ENCODE measurements around the gene LDLRAD3.
"Not testable (repeated sequence)": the region's sequence is repeated elsewhere in the genome, so short reads cannot be mapped to it uniquely, and the experiment has no call there.

LDLRAD3 gene

DNA sequence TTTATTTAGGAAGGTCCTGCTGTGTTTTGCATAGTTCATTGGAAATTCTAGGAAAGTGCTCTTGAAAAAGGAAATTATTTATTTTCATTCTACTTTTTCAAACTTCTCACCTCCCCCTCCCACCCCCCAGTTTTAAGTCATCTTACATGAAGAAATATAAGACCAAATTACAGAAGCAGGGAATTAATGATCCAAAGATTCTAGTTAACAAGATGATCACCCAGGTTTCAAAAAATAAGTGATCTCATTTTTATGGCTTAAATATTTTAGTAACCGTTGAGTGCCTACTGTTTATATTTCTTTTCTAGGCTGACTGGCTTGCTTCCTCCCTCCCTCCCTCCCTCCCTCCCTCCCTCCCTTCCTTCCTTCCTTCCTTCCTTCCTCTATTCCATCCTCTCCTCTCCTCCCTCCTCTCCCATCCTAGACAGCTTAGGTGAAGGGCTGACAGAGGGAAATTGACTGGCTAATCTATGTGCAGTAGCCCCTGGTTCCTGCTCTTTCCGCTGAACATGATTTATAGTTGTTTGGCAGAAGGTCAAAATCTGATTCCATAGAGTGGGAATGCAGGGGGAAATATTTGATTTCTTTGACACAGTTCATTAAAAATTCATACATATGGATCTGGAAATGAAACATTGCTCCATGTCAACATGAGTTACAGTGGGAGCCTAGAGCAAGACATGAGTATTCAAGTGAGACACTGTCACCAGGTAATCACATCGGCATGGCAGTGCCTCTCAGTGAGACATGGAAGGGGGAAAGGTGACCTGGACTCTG is 221.9 kb downstream of the LDLRAD3 start:
- in situ Hi-C loops (cut with MboI; ENCODE audit: low sequenced_read_pairs, unreplicated experiment), result no loop called here
- no peak for DNase-seq (ENCODE audit: low spot score)

DNA sequence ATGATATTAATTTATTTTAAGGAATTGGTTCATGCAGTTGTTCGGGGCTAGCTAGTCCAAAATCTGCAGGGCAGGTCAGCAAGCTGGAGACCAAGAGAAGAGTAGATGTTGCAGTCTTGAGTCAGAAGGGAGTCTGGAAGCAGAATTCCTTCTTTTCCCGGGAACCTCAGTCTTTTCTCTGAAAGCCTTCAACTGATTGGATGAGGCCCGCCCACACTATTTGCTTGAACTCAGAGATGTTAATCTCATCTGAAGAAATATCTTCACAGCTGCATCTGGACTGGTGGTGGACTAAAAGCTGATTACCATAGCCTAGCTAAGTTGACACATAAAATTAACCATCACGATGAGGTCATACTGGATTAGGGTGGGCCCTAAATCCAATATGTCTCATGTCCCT is 223.2 kb downstream of the LDLRAD3 start:
- TF ChIP-seq, protein P1, sequence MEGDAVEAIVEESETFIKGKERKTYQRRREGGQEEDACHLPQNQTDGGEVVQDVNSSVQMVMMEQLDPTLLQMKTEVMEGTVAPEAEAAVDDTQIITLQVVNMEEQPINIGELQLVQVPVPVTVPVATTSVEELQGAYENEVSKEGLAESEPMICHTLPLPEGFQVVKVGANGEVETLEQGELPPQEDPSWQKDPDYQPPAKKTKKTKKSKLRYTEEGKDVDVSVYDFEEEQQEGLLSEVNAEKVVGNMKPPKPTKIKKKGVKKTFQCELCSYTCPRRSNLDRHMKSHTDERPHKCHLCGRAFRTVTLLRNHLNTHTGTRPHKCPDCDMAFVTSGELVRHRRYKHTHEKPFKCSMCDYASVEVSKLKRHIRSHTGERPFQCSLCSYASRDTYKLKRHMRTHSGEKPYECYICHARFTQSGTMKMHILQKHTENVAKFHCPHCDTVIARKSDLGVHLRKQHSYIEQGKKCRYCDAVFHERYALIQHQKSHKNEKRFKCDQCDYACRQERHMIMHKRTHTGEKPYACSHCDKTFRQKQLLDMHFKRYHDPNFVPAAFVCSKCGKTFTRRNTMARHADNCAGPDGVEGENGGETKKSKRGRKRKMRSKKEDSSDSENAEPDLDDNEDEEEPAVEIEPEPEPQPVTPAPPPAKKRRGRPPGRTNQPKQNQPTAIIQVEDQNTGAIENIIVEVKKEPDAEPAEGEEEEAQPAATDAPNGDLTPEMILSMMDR (IDR thresholded peaks at IDR 0.05; ENCODE audit: borderline replicate concordance, control extremely low read depth, extremely low read depth, insufficient read depth, missing control alignments), result no peak
- DNase-seq (ENCODE audit: low spot score), result no peak

More for the DNA sequence above, 221.9 kb downstream of the LDLRAD3 start:
- TF ChIP-seq, protein P1 (IDR thresholded peaks at IDR 0.05; ENCODE audit: borderline replicate concordance, control extremely low read depth, extremely low read depth, insufficient read depth, missing control alignments), result no peak

DNA sequence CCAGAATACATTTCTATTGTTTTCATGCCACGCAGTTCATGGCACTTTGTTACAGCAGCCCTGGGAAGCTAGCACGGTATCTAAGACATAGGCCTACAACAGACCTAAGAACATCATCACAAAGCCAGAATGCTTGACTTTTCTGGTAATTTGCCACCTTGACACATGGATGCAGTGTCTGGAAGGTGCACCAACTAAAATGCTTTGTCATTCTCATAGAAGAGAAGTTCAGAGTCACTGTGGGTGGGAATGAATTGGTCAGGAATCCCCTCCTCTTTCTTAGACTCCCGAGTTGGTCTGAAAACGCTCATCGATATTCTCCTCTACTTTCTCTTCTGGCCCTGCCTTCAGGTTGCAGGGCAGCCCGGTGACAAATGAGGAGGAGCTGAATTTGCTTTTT is 223.9 kb downstream of the LDLRAD3 start:
- in situ Hi-C loops (cut with MboI; ENCODE audit: low sequenced_read_pairs, unreplicated experiment), result no loop called here
- no peak for DNase-seq (ENCODE audit: low spot score)
- TF ChIP-seq, protein P1 (IDR thresholded peaks at IDR 0.05; ENCODE audit: borderline replicate concordance, control extremely low read depth, extremely low read depth, insufficient read depth, missing control alignments), result no peak

More for the DNA sequence above, 223.2 kb downstream of the LDLRAD3 start:
- in situ Hi-C loops (cut with MboI; ENCODE audit: low sequenced_read_pairs, unreplicated experiment), result no loop called here

DNA sequence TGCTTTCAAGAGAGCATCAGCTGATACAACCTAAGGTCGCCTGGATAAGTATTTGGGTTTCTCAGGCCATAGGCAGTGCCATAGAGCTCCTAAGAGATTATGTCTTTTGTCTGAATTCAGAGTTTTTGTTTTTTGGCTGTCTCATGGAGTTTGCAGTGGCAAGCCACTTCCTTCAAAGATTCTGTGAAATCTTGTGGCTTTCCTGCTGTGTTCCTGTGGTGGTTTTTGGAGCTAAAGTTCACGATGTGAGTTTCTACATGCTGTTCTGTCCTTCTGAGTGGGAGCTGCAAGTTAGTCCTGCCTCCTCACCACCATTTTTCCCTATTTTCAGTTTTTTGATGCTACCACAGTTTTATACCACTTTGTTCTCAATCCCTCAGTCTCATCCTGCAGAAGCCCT is 234.0 kb downstream of the LDLRAD3 start:
- in situ Hi-C loops (cut with MboI; ENCODE audit: low sequenced_read_pairs, unreplicated experiment), result no loop called here
- TF ChIP-seq, protein P1 (IDR thresholded peaks at IDR 0.05; ENCODE audit: borderline replicate concordance, control extremely low read depth, extremely low read depth, insufficient read depth, missing control alignments), result no peak
- no peak for DNase-seq (ENCODE audit: low spot score)

DNA sequence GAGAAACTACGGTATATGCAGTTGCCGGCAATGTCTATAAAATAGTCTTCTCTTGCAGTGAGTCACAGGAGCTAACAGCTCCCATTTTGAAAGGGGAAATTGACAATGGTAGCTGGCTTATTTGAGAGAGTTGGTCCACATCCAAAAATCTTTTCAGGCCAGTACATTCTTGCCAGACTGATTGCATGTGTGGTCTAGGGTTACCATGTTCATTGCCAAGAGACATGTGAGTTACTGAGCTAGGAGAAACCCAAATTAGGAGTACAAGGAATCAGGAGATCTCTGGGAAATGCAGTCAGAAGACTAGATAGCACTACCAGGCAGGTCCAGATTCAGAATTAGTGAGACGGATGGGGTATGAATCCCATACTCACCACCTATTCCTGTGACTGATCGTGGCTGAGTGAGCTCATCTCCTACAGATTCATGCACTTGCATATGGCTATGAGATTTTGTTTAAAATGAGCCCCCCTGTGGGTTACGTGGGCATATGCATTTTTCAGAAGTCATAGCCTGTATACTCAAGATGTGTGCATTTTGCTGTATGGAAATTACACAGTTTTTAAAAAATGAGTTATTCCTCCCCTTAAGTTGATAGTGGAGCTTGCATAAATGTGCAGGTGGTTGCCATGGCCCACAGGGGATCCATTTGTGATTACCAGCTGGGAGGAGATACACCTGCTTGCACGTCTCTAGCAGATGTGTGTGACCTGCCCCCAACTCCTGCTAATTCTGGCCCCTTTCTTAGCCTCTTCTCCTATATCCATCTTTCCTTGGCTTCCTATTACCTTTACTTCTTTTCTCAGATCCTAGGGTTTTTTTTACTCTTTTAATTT is 242.7 kb downstream of the LDLRAD3 start:
- TF ChIP-seq, protein P1 (IDR thresholded peaks at IDR 0.05; ENCODE audit: borderline replicate concordance, control extremely low read depth, extremely low read depth, insufficient read depth, missing control alignments), result no peak
- no peak for DNase-seq (ENCODE audit: low spot score)
- in situ Hi-C loops (cut with MboI; ENCODE audit: low sequenced_read_pairs, unreplicated experiment), result no loop called here

GRCh38 chr11:36187622-36188021 is 243.8 kb downstream of the LDLRAD3 start:
- TF ChIP-seq, protein P1 (IDR thresholded peaks at IDR 0.05; ENCODE audit: borderline replicate concordance, control extremely low read depth, extremely low read depth, insufficient read depth, missing control alignments), result no peak
- DNase-seq (ENCODE audit: low spot score), result no peak
- in situ Hi-C loops (cut with MboI; ENCODE audit: low sequenced_read_pairs, unreplicated experiment), result no loop called here

DNA sequence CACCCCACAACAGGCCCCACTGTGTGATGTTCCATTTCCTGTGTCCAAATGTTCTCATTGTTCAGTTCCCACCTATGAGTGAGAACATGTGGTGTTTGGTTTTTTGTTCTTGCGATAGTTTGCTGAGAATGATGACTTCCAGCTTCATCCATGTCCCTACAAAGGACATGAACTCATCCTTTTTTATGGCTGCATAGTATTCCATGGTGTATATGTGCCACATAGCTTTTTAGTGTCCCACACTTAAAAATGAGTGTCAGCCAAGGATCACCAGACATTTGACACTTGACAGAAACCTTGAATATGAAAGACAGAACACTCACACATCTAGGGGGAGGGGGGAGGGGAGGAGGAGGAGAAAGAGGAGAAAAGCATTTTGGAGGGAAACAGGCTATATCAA is 245.9 kb downstream of the LDLRAD3 start:
- DNase-seq (ENCODE audit: low spot score); in situ Hi-C loops (cut with MboI; ENCODE audit: low sequenced_read_pairs, unreplicated experiment): not testable (repeated sequence)

All from GM13976 (cell line).